Bronchial epithelial cell (primary cell): ENCODE measurements around the gene SERGEF. TPM values are rescaled to one million over a fixed set of nuclear protein-coding genes. Genes with fewer than 3 reads are reported as not detected.
"Not testable (repeated sequence)": the region's sequence is repeated elsewhere in the genome, so short reads cannot be mapped to it uniquely, and the experiment has no call there.

Experiments used
- DNase-seq: peaks from one replicate; pipeline ENCODE4 v3.0.0-alpha.2; 2010; ENCODE audit warnings: low read depth
- FAIRE-seq: peaks from 2 replicates; lab custom pipeline; 2011; peaks lifted over from hg19 to GRCh38; lab: Jason Lieb, UNC
- H3K27me3 ChIP-seq: 2 replicates; pipeline ENCODE4 v1.5.1; 2011; ENCODE audit warnings: low read length; ENCODE audit not compliant: control insufficient read depth, insufficient read depth
- H3K36me3 ChIP-seq: 2 replicates; pipeline ENCODE4 v1.5.1; 2011; ENCODE audit warnings: low read length; ENCODE audit not compliant: control insufficient read depth, insufficient read depth
- H3K4me3 ChIP-seq: 2 replicates; pipeline ENCODE4 v1.5.1; 2011; ENCODE audit warnings: mild to moderate bottlenecking, low read depth, low read length, control low read depth
- total RNA-seq: library from RNA; depleted of rRNA; stranded (reverse); fragments of >200 nt; gene quantifications from 2 replicates; pipeline ENCODE4 v1.2.1, GENCODE V29; 2014
- TF ChIP-seq, protein P1 (sequence below): IDR thresholded peaks from 2 replicates; pipeline ENCODE4 v1.5.1; 2011; ENCODE audit warnings: mild to moderate bottlenecking, moderate library complexity, low read length, control low read depth, inconsistent platforms; ENCODE audit not compliant: insufficient read depth, severe bottlenecking

SERGEF gene
- total RNA-seq, 1 donor from 2014 or later, result 29.2 TPM

DNA sequence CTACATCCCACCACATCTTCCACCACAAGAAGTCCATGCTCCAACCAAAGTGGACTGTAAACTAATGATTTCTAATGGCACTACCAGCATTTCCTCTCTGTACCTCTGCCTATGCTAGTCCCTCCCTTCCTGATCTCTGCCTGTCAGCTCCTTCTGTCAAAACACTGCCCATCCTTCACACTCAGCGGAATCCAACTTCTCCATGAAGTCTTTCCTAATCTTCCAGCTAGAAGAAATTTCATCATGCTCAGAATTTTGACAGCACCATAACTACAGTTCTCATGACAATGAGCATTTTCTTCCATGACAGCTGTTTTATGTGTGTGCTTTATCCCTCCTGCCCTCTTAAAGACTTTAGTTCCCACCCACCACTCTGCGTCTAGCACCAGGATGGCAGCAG is 111.4 kb downstream of the SERGEF start:
- no peaks in the 10 kb centered on the region for H3K27me3 ChIP-seq
- H3K4me3 ChIP-seq, result no peak overlapping the region
- no peaks in the 10 kb centered on the region for H3K36me3 ChIP-seq
- TF ChIP-seq, protein P1, sequence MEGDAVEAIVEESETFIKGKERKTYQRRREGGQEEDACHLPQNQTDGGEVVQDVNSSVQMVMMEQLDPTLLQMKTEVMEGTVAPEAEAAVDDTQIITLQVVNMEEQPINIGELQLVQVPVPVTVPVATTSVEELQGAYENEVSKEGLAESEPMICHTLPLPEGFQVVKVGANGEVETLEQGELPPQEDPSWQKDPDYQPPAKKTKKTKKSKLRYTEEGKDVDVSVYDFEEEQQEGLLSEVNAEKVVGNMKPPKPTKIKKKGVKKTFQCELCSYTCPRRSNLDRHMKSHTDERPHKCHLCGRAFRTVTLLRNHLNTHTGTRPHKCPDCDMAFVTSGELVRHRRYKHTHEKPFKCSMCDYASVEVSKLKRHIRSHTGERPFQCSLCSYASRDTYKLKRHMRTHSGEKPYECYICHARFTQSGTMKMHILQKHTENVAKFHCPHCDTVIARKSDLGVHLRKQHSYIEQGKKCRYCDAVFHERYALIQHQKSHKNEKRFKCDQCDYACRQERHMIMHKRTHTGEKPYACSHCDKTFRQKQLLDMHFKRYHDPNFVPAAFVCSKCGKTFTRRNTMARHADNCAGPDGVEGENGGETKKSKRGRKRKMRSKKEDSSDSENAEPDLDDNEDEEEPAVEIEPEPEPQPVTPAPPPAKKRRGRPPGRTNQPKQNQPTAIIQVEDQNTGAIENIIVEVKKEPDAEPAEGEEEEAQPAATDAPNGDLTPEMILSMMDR, result no peak
- DNase-seq (no peak), FAIRE-seq (peak; percentile 68)

DNA sequence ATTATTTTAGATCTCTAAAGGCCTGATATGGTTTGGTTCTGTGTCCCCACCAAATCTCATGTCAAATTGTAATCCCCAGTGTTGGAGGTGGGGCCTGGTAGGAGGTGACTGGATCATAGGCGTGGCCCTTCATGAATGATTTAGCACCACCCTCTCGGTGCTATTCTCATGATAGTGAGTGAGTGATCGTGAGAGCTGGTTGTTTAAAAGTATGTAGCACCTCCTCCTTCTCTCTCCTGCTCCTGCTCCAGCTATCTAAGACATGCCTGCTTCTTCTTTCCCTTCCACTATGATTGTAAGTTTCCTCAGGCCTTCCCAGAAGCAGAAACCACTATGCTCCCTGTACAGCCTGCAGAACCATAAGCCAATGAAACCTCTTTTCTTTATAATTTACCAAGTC is 114.1 kb downstream of the SERGEF start:
- DNase-seq (peak; percentile 33), FAIRE-seq (no peak)
- Histone ChIP-seq H3K36me3 (no peaks in the 10 kb centered on the region), H3K27me3 (no peaks in the 10 kb centered on the region), H3K4me3 (no peak overlapping the region)
- TF ChIP-seq, protein P1, result no peak

DNA sequence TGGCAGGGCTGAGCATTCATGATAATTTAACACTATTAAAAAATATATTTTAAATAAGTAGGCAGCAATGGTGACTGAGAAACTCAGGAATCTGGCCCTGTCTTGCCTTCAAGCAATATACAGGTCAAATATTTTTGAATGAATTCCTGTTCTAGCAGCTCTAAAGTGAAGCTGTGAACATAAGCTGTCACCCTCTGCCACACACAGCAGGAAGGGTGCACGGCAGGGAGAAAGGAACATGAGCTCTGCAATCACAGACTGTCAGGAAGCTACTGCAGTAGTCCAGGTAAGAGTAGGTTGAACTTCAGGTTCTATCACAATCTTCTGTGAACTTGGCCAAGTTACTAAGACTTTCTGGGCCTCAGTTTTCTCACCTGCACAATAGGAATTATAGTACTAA is 114.8 kb downstream of the SERGEF start:
- Histone ChIP-seq H3K36me3 (no peaks in the 10 kb centered on the region), H3K4me3 (no peak overlapping the region), H3K27me3 (no peaks in the 10 kb centered on the region)
- TF ChIP-seq, protein P1, result no peak
- no peak for DNase-seq
- no peak for FAIRE-seq

DNA sequence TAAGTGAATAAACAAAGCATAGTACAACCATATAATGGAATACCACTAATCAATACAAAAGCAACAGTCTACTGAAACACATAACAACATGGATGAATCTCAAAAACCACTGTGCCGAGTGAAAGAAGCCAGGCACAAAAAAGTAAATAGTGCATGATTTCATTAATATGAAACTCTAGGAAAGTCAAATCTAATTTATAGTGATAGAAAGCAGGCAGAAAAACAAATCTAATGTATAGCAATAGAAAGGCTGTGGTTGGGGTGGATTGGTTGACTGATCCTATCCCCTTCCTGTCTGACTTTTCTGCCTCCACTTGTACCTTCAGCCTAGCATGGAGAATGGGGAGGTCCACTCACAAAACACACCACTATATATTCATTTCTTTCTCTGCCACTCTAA is 115.4 kb downstream of the SERGEF start:
- FAIRE-seq (no peak), DNase-seq (no peak)
- TF ChIP-seq, protein P1, result no peak
- Histone ChIP-seq H3K36me3 (no peaks in the 10 kb centered on the region), H3K27me3 (no peaks in the 10 kb centered on the region), H3K4me3 (no peak overlapping the region)

DNA sequence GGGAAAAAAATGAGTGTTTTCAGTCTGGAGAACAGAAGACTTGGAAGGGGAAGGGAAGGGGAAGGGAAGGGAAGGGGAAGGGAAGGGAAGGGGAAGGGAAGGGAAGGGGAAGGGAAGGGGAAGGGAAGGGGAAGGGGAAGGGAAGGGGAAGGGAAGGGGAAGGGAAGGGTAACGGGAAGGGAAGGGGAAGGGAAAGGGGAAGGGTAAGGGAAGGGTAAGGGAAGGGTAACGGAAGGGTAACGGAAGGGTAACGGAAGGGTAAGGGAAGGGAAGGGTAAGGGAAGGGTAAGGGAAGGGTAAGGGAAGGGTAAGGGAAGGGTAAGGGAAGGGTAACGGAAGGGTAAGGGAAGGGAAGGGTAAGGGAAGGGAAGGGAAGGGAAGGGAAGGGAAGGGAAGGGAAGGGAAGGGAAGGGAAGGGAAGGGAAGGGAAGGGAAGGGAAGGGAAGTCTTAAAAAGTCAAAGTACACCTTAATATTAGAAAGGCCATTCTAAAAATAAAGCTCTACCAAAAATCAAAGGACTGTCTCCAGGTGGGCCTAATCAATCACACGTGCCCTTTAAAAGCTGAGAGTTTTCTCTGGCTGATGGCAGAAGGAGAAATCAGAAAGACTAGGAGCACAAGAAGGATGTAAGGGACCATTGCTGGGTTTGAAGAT is 116.2 kb downstream of the SERGEF start:
- not testable (repeated sequence) for DNase-seq

DNA sequence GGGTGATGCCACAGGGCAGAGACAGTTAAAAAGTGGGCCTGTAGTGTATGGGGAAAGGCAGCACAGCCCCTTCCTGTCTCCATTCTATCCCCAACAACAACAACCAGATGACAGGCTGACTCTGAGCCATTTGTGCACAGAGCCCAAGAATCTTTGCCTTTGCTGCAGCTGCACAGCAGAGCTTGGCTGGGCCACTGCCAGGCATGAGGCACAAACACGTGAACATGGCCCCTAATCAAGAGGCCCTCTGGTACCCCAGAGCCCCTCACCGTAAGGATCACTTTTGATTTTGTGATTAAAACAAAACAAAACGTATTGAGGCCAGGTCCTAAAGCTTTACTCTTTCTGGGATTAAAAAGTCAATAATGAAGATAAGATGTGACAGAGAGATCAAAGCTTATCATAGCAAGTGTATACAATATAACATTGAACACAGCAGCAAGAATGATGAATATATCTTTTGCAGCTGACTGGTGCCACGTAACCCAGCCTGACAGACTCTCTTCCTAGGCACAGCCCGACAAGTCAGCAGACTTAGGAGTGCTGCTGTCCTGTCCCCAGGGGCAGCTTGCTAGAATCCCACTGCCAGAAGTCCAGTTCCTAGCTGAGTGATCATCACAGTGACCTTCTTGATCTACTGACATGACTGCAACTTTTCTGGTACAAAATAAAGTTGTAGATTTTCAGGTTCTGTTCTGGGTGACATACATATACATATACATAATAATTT is 117.8 kb downstream of the SERGEF start:
- TF ChIP-seq, protein P1, result no peak
- no peak for DNase-seq
- Histone ChIP-seq H3K36me3 (no peaks in the 10 kb centered on the region), H3K27me3 (no peaks in the 10 kb centered on the region), H3K4me3 (no peak overlapping the region)
- FAIRE-seq, result no peak

More for the DNA sequence above, 116.2 kb downstream of the SERGEF start:
- FAIRE-seq, H3K36me3 ChIP-seq, H3K4me3 ChIP-seq, H3K27me3 ChIP-seq: not testable (repeated sequence)
